Loucy (cell line): ENCODE results near the gene CTU1.

Experiments used
- H2AFZ ChIP-seq: fragments of 200-600 bp; sonication (generic); 2 replicates; pipeline ENCODE4 v1.6.0; 2016; ENCODE audit warnings: antibody characterized with exemption, mild to moderate bottlenecking, low read length, moderate library complexity
- H3F3A ChIP-seq: fragments of 200-600 bp; 2 replicates; pipeline ENCODE4 v1.6.0; 2016; ENCODE audit warnings: antibody characterized with exemption, low read depth, mild to moderate bottlenecking
- H3K27me3 ChIP-seq: fragments of 200-600 bp; sonication (generic); 2 replicates; pipeline ENCODE4 v1.6.1; 2014; ENCODE audit warnings: low read length, mild to moderate bottlenecking; ENCODE audit not compliant: insufficient read depth, poor library complexity, severe bottlenecking
- H3K36me3 ChIP-seq: fragments of 200-600 bp; sonication (generic); 2 replicates; pipeline ENCODE4 v1.6.1; 2016; ENCODE audit warnings: low read length; ENCODE audit not compliant: insufficient read depth
- H3K4me1 ChIP-seq: fragments of 200-600 bp; sonication (generic); 2 replicates; pipeline ENCODE4 v1.5.1; 2014; ENCODE audit warnings: low read length, mild to moderate bottlenecking; ENCODE audit not compliant: insufficient read depth, poor library complexity, severe bottlenecking
- H3K4me2 ChIP-seq: fragments of 200-600 bp; sonication (generic); 2 replicates; pipeline ENCODE4 v1.6.0; 2014; ENCODE audit warnings: antibody characterized with exemption, low read length, low read depth, mild to moderate bottlenecking; ENCODE audit not compliant: poor library complexity, severe bottlenecking
- H3K4me3 ChIP-seq: fragments of 200-600 bp; sonication (generic); 2 replicates; pipeline ENCODE4 v1.5.1; 2014; ENCODE audit warnings: low read length, mild to moderate bottlenecking, mixed read lengths; ENCODE audit not compliant: poor library complexity, severe bottlenecking
- H3K79me2 ChIP-seq: fragments of 200-600 bp; sonication (generic); 2 replicates; pipeline ENCODE4 v1.6.1; 2014; ENCODE audit warnings: low read length; ENCODE audit not compliant: insufficient read depth
- H3K9ac ChIP-seq: fragments of 200-600 bp; sonication (generic); 2 replicates; pipeline ENCODE4 v1.6.0; 2014; ENCODE audit warnings: mild to moderate bottlenecking, low read depth, low read length, moderate library complexity; ENCODE audit not compliant: poor library complexity, severe bottlenecking
- H3K9me2 ChIP-seq: fragments of 200-600 bp; sonication (generic); replicated peaks from 2 replicates; pipeline ENCODE4 v1.6.1; 2016; ENCODE audit warnings: low read depth, low read length, mixed read lengths
- H3K9me3 ChIP-seq: fragments of 200-600 bp; sonication (generic); 2 replicates; pipeline ENCODE4 v1.6.1; 2014; ENCODE audit warnings: mild to moderate bottlenecking, antibody characterized with exemption, low read length, low read depth; ENCODE audit not compliant: insufficient read depth
- H4K20me1 ChIP-seq: fragments of 200-600 bp; sonication (generic); 2 replicates; pipeline ENCODE4 v1.6.0; 2014; ENCODE audit warnings: antibody characterized with exemption, low read length, mild to moderate bottlenecking; ENCODE audit not compliant: insufficient read depth, poor library complexity, severe bottlenecking
- EZH2phosphoT487 ChIP-seq: fragments of 200-600 bp; IDR thresholded peaks from 2 replicates; pipeline ENCODE4 v1.6.1; 2018; ENCODE audit warnings: antibody characterized with exemption, mild to moderate bottlenecking, moderate library complexity, borderline replicate concordance
- TF ChIP-seq, protein P1 (sequence below): fragments of 200-600 bp; sonication (generic); conservative IDR thresholded peaks from 2 replicates; pipeline ENCODE4 v1.5.1; 2014; ENCODE audit warnings: mild to moderate bottlenecking, antibody characterized with exemption, low read length

Gene CTU1

DNA sequence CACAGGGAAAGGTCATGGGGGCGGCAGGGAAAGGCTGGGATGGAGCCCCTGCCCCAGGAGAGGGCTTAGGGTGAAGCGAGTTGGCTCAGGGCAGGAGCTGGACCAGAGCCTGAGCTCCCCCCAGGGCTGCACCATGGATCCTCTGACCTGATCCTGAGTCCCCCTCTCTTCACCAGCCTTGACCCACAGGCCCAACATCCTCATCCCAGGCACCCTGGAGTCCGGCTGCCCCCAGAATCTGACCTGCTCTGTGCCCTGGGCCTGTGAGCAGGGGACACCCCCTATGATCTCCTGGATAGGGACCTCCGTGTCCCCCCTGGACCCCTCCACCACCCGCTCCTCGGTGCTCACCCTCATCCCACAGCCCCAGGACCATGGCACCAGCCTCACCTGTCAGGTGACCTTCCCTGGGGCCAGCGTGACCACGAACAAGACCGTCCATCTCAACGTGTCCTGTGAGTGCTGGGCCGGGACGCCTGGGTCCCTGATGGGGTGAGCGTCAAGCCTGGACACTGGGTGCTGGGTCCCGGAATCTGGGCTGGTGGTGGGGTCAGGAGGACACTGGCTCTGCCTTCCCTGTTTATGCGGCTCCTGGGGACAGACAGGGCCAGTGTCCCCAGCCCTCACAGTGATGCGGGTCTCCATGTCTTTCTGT lies 17.3 kb upstream of the CTU1 start:
- H3K9me3 ChIP-seq, result no peaks in the 10 kb centered on the region
- TF ChIP-seq, protein P1, sequence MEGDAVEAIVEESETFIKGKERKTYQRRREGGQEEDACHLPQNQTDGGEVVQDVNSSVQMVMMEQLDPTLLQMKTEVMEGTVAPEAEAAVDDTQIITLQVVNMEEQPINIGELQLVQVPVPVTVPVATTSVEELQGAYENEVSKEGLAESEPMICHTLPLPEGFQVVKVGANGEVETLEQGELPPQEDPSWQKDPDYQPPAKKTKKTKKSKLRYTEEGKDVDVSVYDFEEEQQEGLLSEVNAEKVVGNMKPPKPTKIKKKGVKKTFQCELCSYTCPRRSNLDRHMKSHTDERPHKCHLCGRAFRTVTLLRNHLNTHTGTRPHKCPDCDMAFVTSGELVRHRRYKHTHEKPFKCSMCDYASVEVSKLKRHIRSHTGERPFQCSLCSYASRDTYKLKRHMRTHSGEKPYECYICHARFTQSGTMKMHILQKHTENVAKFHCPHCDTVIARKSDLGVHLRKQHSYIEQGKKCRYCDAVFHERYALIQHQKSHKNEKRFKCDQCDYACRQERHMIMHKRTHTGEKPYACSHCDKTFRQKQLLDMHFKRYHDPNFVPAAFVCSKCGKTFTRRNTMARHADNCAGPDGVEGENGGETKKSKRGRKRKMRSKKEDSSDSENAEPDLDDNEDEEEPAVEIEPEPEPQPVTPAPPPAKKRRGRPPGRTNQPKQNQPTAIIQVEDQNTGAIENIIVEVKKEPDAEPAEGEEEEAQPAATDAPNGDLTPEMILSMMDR, result no peak
- TF ChIP-seq EZH2phosphoT487, result no peak
- H3K79me2 ChIP-seq, result no peaks in the 10 kb centered on the region
- H3K9me2 ChIP-seq, result no peaks in the 10 kb centered on the region
- no peaks in the 10 kb centered on the region for H4K20me1 ChIP-seq
- no peak overlapping the region for H3K4me2 ChIP-seq
- no peak overlapping the region for H3K9ac ChIP-seq
- H3K4me3 ChIP-seq, result no peak overlapping the region
- no peaks in the 10 kb centered on the region for H3K4me1 ChIP-seq
- H3K27me3 ChIP-seq, result no peaks in the 10 kb centered on the region
- no peaks in the 10 kb centered on the region for H3F3A ChIP-seq
- no peak overlapping the region for H2AFZ ChIP-seq
- H3K36me3 ChIP-seq, result no peaks in the 10 kb centered on the region

GRCh38 chr19:51124729-51125128 lies 16.5 kb upstream of the CTU1 start, which contains the start of gene SIGLEC9:
TSS of gene SIGLEC9 (plus strand) at chr19:51124906. CDS start at chr19:51124975, 69 bp downstream.
- no peak within 1 kb of the TSS for H3K9ac ChIP-seq
- H2AFZ ChIP-seq, result no peak within 1 kb of the TSS; the same call in 1 of the 2 replicates

DNA sequence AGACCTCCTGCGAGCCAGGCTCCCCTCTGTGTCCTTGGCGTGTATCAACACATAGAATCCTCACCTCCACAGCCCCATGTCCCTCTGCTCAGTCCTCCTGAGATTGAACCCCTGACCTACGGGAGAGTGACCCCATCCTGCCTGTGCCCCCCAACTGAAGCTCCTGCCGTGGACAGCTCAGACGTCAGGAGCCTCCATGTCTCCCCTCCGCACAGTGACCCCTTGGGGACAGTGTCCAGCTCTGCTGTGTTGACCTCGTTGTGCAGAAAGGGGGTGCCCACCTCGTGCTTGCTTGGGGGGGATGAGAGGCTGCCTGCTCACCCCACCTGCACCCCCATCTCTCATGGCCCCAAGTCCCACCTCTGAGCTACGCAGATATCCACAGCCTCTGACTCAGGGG lies 16.0 kb upstream of the CTU1 start:
- Histone ChIP-seq H3F3A (no peaks in the 10 kb centered on the region), H3K79me2 (no peaks in the 10 kb centered on the region), H2AFZ (no peak overlapping the region; the same call in 1 of the 2 replicates), H3K27me3 (no peaks in the 10 kb centered on the region), H3K4me3 (no peak overlapping the region), H3K9ac (no peak overlapping the region), H3K4me1 (no peaks in the 10 kb centered on the region), H3K9me2 (no peaks in the 10 kb centered on the region), H3K4me2 (no peak overlapping the region), H4K20me1 (no peaks in the 10 kb centered on the region), H3K9me3 (no peaks in the 10 kb centered on the region), H3K36me3 (no peaks in the 10 kb centered on the region)
- TF ChIP-seq, protein P1, result no peak
- no peak for TF ChIP-seq EZH2phosphoT487

More at GRCh38 chr19:51124729-51125128, 16.5 kb upstream of the CTU1 start, which contains the start of gene SIGLEC9:
- no peak within 1 kb of the TSS for H3K4me2 ChIP-seq
- H3K79me2 ChIP-seq, result no peaks in the 10 kb centered on the region
- H3K9me2 ChIP-seq, result no peaks in the 10 kb centered on the region
- H4K20me1 ChIP-seq, result no peaks in the 10 kb centered on the region
- no peaks in the 10 kb centered on the region for H3K4me1 ChIP-seq
- no peaks in the 10 kb centered on the region for H3K27me3 ChIP-seq
- H3K9me3 ChIP-seq, result no peaks in the 10 kb centered on the region
- TF ChIP-seq, protein P1, result no peak
- TF ChIP-seq EZH2phosphoT487, result no peak
- H3F3A ChIP-seq, result no peaks in the 10 kb centered on the region
- no peak within 1 kb of the TSS for H3K4me3 ChIP-seq
- H3K36me3 ChIP-seq, result no peaks in the 10 kb centered on the region
